ENCODE data around the gene ENDOV.

ENDOV gene

DNA sequence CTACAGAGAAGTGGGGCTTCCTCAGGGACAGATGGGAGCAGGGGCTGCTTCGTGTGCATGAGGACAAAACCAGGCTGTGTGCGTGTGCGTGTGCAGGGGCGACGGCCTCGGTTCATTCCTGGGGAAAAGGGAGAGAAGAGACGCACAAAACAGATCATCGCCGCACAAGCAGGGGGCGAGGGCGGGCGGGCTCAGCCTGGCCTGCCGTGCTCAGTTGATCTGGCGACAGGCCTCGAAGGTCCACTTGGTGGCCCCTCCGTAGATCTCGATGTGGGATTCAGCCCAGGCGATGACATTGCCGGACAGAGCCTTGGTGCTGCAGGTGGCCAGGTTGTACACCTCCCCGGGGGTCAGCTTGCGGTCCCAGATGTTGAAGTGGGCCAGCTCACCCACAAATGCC lies 55.6 kb downstream of the ENDOV start:
- no peak overlapping the region for H3K4me3 ChIP-seq (ENCODE audit: extremely low read depth, insufficient read depth, low read length, poor library complexity, severe bottlenecking)
- H3K9me3 ChIP-seq (ENCODE audit: control insufficient read depth, low read length), result no peaks in the 10 kb centered on the region
- 78 to 82% methylated on average over 16 to 21 of the region's 21 CpGs for WGBS, 2 experiments (ENCODE audit: insufficient coverage in 2 of 2)
- no peaks in the 10 kb centered on the region for H3K4me1 ChIP-seq (ENCODE audit: control insufficient read depth, insufficient read depth, low read length, poor library complexity, severe bottlenecking)
- no peak overlapping the region for H3K27ac ChIP-seq (ENCODE audit: low read depth, low read length, severe bottlenecking)
- no peaks in the 10 kb centered on the region for H3K36me3 ChIP-seq (ENCODE audit: control insufficient read depth, insufficient read depth, low read length)

DNA sequence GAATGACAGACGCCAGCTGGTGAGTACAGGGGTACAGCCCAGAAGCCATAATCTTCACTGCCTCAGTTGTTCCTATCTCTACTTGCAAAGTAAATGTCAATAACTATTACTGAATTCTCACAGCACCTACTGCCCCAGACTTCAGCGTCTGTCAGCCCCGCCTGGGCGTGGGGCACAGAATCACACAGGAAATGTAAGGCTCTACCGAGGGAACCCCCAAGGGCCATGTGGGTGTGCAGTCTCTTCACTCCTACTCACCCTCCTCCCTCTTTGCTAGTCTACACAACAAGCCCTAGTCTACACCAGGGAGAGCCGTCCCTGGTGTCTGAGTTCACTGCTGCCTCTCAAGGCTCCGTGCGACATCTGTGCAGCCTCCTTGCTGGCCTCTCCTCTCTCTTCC lies 57.0 kb downstream of the ENDOV start:
- H3K4me1 ChIP-seq (ENCODE audit: control insufficient read depth, insufficient read depth, low read length, poor library complexity, severe bottlenecking), result no peaks in the 10 kb centered on the region
- no peak overlapping the region for H3K27ac ChIP-seq (ENCODE audit: low read depth, low read length, severe bottlenecking)
- WGBS, 2 experiments (ENCODE audit: insufficient coverage in 2 of 2), result 82 to 84% methylated on average over 6 to 8 of the region's 8 CpGs
- no peaks in the 10 kb centered on the region for H3K9me3 ChIP-seq (ENCODE audit: control insufficient read depth, low read length)
- H3K4me3 ChIP-seq (ENCODE audit: extremely low read depth, insufficient read depth, low read length, poor library complexity, severe bottlenecking), result no peak overlapping the region
- no peaks in the 10 kb centered on the region for H3K36me3 ChIP-seq (ENCODE audit: control insufficient read depth, insufficient read depth, low read length)

DNA sequence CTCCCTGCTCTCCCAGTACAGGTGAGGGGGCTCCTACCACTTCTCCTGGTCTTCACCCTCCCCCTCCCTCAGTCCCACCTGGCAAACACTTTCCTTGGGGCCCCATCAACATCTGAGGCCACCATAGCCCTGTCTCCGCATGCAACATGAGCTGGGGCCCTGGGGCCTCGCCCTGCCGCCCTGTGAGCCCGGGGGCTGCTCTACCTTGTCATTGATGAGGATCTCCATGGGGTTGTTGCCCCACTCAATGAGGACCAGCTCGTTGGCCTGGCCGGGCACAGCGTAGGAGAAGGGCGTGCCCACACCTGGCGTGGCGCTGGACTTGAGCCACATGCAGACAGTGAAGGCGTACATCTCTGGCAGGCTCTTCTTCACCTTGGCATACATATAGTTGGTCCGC lies 58.0 kb downstream of the ENDOV start:
- Histone ChIP-seq H3K36me3 (ENCODE audit: control insufficient read depth, insufficient read depth, low read length) (no peaks in the 10 kb centered on the region), H3K4me3 (ENCODE audit: extremely low read depth, insufficient read depth, low read length, poor library complexity, severe bottlenecking) (no peak overlapping the region), H3K4me1 (ENCODE audit: control insufficient read depth, insufficient read depth, low read length, poor library complexity, severe bottlenecking) (no peaks in the 10 kb centered on the region), H3K9me3 (ENCODE audit: control insufficient read depth, low read length) (no peaks in the 10 kb centered on the region), H3K27ac (ENCODE audit: low read depth, low read length, severe bottlenecking) (no peak overlapping the region)
- 79 to 84% methylated on average over 12 of the region's 12 CpGs for WGBS, 2 experiments (ENCODE audit: insufficient coverage in 2 of 2)

DNA sequence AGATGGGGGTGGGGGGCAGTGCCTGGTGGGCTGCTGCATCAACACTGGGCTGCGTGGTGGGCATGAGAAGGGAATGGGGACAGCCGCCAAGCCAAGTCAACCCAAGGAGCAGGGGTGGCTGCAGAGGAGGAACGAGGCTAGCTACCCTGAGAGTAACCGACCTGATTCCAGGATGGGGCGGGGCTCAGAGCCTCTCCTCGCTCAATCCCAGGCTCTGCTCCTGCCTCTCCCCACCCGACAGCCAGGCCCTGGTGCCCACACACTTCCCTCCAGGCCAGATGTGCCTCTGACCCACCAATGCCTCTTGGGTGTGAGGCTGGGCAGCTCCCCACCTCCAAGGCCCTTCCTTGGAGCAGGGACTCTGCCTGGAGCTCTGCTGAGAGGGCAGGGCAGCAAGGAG lies 58.7 kb downstream of the ENDOV start:
- H3K36me3 ChIP-seq (ENCODE audit: control insufficient read depth, insufficient read depth, low read length), result no peaks in the 10 kb centered on the region
- 45 to 53% methylated on average over 7 of the region's 7 CpGs for WGBS, 2 experiments (ENCODE audit: insufficient coverage in 2 of 2)
- no peaks in the 10 kb centered on the region for H3K9me3 ChIP-seq (ENCODE audit: control insufficient read depth, low read length)
- peaks cover under 1% of the 10 kb centered on the region for H3K4me1 ChIP-seq (ENCODE audit: control insufficient read depth, insufficient read depth, low read length, poor library complexity, severe bottlenecking)
- H3K4me3 ChIP-seq (ENCODE audit: extremely low read depth, insufficient read depth, low read length, poor library complexity, severe bottlenecking), result no peak overlapping the region
- no peak overlapping the region for H3K27ac ChIP-seq (ENCODE audit: low read depth, low read length, severe bottlenecking)

DNA sequence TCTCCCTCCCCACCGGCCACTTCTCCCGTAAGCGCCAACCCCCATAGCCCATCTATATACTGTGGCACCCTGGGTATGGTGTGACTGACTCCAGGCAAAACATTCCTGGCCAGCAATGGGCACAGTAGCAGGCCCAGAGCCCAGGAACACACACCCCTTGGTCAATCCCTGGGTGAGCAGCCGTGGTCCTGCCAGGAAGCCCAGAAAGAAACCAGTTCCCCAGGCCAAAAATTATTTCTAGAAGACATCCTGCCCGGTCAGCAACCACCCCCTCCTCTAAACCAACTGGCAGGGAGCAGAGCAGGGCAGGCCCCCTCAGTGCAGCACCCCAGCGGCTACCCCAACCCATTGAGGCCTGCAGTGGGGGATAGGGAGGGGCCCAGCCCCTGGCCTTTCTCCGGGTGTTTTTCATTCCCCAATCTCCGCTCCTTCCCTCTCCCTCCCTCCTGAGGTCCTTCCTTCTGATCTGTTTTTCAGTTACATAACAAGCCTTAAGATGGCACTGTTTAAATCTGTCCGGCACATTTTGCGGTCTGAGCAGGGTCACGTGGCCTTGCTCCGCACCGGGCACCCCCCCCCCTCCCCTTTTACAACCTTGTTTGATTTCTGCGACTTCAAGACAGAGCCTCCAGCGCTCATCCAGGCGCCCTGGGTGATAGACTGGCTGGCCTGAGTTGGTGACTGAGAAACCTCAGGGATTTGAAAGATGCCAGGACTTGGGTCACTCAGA lies 59.4 kb downstream of the ENDOV start:
- H3K36me3 ChIP-seq (ENCODE audit: control insufficient read depth, insufficient read depth, low read length), result no peaks in the 10 kb centered on the region
- H3K4me3 ChIP-seq (ENCODE audit: extremely low read depth, insufficient read depth, low read length, poor library complexity, severe bottlenecking), result no peak overlapping the region
- peaks cover 2% of the 10 kb centered on the region for H3K4me1 ChIP-seq (ENCODE audit: control insufficient read depth, insufficient read depth, low read length, poor library complexity, severe bottlenecking)
- 21 to 22% methylated on average over 6 to 9 of the region's 16 CpGs for WGBS, 2 experiments (ENCODE audit: insufficient coverage in 2 of 2)
- no peak overlapping the region for H3K27ac ChIP-seq (ENCODE audit: low read depth, low read length, severe bottlenecking)
- H3K9me3 ChIP-seq (ENCODE audit: control insufficient read depth, low read length), result no peaks in the 10 kb centered on the region

GRCh38 chr17:80474961-80475909 lies 60.3 kb downstream of the ENDOV start:
- H3K9me3 ChIP-seq (ENCODE audit: control insufficient read depth, low read length), result no peaks in the 10 kb centered on the region
- 5% methylated on average over 35 to 36 of the region's 55 CpGs for WGBS, 2 experiments (ENCODE audit: insufficient coverage in 2 of 2)
- peaks cover 2% of the 10 kb centered on the region for H3K4me1 ChIP-seq (ENCODE audit: control insufficient read depth, insufficient read depth, low read length, poor library complexity, severe bottlenecking)
- no peaks in the 10 kb centered on the region for H3K36me3 ChIP-seq (ENCODE audit: control insufficient read depth, insufficient read depth, low read length)
- no peak overlapping the region for H3K4me3 ChIP-seq (ENCODE audit: extremely low read depth, insufficient read depth, low read length, poor library complexity, severe bottlenecking)
- no peak overlapping the region for H3K27ac ChIP-seq (ENCODE audit: low read depth, low read length, severe bottlenecking)

GRCh38 chr17:80475910-80476876 lies 61.2 kb downstream of the ENDOV start, which contains the start of gene NPTX1:
Gene NPTX1, minus strand, starts transcription at chr17:80476607. Its CDS starts 161 bp downstream, at chr17:80476446.
- Histone ChIP-seq H3K4me1 (ENCODE audit: control insufficient read depth, insufficient read depth, low read length, poor library complexity, severe bottlenecking) (peaks cover 2% of the 10 kb centered on the region), H3K27ac (ENCODE audit: low read depth, low read length, severe bottlenecking) (no peak within 1 kb of the TSS), H3K9me3 (ENCODE audit: control insufficient read depth, low read length) (no peaks in the 10 kb centered on the region), H3K4me3 (ENCODE audit: extremely low read depth, insufficient read depth, low read length, poor library complexity, severe bottlenecking) (no peak within 1 kb of the TSS), H3K36me3 (ENCODE audit: control insufficient read depth, insufficient read depth, low read length) (no peaks in the 10 kb centered on the region)
- 1% methylated on average over 110 of the region's 136 CpGs for WGBS, 2 experiments (ENCODE audit: insufficient coverage in 2 of 2)

GRCh38 chr17:80476877-80477646 lies 62.1 kb downstream of the ENDOV start:
- peaks cover 2% of the 10 kb centered on the region for H3K4me1 ChIP-seq (ENCODE audit: control insufficient read depth, insufficient read depth, low read length, poor library complexity, severe bottlenecking)
- H3K9me3 ChIP-seq (ENCODE audit: control insufficient read depth, low read length), result no peaks in the 10 kb centered on the region
- WGBS, 2 experiments (ENCODE audit: insufficient coverage in 2 of 2), result 1 to 2% methylated on average over 67 to 81 of the region's 84 CpGs
- no peaks in the 10 kb centered on the region for H3K36me3 ChIP-seq (ENCODE audit: control insufficient read depth, insufficient read depth, low read length)
- no peak overlapping the region for H3K27ac ChIP-seq (ENCODE audit: low read depth, low read length, severe bottlenecking)
- no peak overlapping the region for H3K4me3 ChIP-seq (ENCODE audit: extremely low read depth, insufficient read depth, low read length, poor library complexity, severe bottlenecking)

DNA sequence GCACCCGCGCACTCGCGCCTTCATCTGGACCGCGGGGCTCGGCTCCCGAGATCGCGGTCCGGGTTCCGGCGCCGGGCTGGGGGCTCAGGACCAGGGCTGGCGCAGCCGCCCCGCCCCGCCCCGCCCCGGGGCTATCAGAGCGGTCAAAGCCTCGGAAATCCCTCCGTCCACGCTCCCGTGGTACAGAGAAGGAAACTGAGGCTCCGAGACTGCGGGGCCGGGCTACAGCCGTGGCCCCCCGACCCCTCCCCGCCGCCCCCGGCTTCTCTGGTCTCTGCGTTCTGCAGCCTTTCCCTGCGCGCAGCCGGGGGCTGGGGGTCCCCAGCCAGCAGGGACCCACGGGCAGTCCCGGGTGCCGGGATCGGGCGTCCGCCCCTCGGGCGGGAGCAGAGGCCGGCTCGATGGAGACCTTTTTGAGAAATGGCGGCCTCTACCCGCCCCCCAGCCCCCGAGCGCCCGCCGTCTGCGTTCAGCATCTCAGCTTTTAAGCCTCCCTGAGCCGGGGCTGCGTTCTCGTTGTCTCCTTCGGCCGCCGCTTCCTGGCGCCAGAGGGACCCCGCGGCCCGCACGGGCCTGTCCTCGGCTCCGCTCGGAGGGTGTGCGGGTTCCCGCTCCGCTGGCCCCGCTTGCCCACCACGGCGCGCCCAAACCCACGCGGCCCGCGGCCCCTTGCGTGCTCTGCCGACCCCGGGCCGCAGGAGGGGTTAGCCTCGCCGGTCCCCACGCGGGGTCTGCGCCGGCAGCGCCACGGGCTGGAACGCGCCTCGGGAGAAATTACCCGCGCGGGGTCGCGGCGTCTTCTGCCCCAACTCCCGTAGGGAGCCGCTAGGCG lies 62.9 kb downstream of the ENDOV start:
- Histone ChIP-seq H3K36me3 (ENCODE audit: control insufficient read depth, insufficient read depth, low read length) (no peaks in the 10 kb centered on the region), H3K4me3 (ENCODE audit: extremely low read depth, insufficient read depth, low read length, poor library complexity, severe bottlenecking) (peak overlapping the region; percentile 8), H3K4me1 (ENCODE audit: control insufficient read depth, insufficient read depth, low read length, poor library complexity, severe bottlenecking) (peaks cover 2% of the 10 kb centered on the region), H3K9me3 (ENCODE audit: control insufficient read depth, low read length) (no peaks in the 10 kb centered on the region), H3K27ac (ENCODE audit: low read depth, low read length, severe bottlenecking) (no peak overlapping the region)
- WGBS, 2 experiments (ENCODE audit: insufficient coverage in 2 of 2), result 4% methylated on average over 94 to 96 of the region's 103 CpGs

Measured in mesodermal cell (in vitro differentiated cells).